ENCODE results near the gene POU5F1. TPM values are rescaled to one million over a fixed set of nuclear protein-coding genes. Genes with fewer than 3 reads are reported as not detected.
A peak's percentile ranks its signal among the peaks of the same experiment; 100 is the strongest.
"Not testable (repeated sequence)": the region's sequence is repeated elsewhere in the genome, so short reads cannot be mapped to it uniquely, and the experiment has no call there.

The POU5F1 gene
- total RNA-seq, 2 experiments from 2014 or later: 0.44 to 0.86 TPM

DNA sequence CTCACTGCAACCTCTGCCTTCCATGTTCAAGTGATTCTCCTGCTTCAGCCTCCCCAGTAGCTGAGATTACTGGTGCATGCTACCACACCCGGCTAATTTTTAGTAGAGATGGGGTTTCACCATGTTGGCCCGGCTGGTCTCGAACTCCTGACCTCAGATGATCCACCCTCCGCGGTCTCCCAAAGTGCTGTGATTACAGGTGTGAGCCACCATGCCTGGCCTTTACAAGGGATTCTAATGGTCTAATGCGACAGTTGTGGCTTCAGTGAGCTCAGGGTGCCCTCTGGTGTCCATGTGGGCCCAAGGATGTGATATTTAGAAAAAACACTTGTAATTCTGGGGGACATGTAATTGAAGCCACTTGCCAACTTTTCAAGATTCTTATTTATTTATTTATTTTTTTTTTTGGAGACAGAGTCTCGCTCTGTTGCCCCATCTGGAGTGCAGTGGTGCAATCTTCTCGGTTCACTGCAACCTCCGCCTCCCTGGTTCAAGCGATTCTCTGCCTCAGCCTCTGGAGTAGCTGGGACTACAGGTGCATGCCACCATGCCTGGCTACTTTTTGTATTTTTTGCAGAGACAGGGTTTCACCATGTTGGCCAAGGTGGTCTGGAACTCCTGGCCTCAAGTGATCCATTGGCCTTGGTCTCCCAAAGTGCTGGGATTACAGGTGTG, 22.1 kb upstream of the POU5F1 start:
- H3K9me3 ChIP-seq (ENCODE audit: low read length); H3K4me2 ChIP-seq (ENCODE audit: low read length); H3K27ac ChIP-seq (ENCODE audit: low read depth, low read length, poor library complexity, severe bottlenecking); H4K20me1 ChIP-seq (ENCODE audit: insufficient read depth, low read length); H2AFZ ChIP-seq (ENCODE audit: low read length); BruUV-seq (replicated peaks); H3K9me2 ChIP-seq (ENCODE audit: insufficient read depth, low read length); H3K4me3 ChIP-seq (ENCODE audit: low read depth, low read length, poor library complexity, severe bottlenecking); POLR2A ChIA-PET: not testable (repeated sequence)
- Histone ChIP-seq H3K4me1 (ENCODE audit: insufficient read depth, low read length, poor library complexity, severe bottlenecking) (peaks cover 38% of the 10 kb centered on the region), H3K36me3 (ENCODE audit: insufficient read depth, low read length) (peaks cover 15% of the 10 kb centered on the region), H3K79me2 (ENCODE audit: insufficient read depth, low read depth, low read length) (peaks cover 21% of the 10 kb centered on the region; the same call in 1 of the 2 replicates)
- intact Hi-C loops (cut with micrococcal nuclease; ENCODE audit: unreplicated experiment): loop anchor here (1.0 kb wide), 1 partner anchor 55 kb away; no protein-coding TSS in a partner anchor
- peak; percentile 82 for DNase-seq (ENCODE audit: low spot score)
- CTCF ChIA-PET (ENCODE audit: unreplicated experiment): interaction anchor here (1.2 kb wide), 1 partner anchor 54 kb away, joined by 5 read pairs; no protein-coding TSS in a partner anchor
- TF ChIP-seq, protein P1, sequence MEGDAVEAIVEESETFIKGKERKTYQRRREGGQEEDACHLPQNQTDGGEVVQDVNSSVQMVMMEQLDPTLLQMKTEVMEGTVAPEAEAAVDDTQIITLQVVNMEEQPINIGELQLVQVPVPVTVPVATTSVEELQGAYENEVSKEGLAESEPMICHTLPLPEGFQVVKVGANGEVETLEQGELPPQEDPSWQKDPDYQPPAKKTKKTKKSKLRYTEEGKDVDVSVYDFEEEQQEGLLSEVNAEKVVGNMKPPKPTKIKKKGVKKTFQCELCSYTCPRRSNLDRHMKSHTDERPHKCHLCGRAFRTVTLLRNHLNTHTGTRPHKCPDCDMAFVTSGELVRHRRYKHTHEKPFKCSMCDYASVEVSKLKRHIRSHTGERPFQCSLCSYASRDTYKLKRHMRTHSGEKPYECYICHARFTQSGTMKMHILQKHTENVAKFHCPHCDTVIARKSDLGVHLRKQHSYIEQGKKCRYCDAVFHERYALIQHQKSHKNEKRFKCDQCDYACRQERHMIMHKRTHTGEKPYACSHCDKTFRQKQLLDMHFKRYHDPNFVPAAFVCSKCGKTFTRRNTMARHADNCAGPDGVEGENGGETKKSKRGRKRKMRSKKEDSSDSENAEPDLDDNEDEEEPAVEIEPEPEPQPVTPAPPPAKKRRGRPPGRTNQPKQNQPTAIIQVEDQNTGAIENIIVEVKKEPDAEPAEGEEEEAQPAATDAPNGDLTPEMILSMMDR (conservative IDR thresholded peaks at IDR 0.05; ENCODE audit: low read length): peak; percentile 81

DNA sequence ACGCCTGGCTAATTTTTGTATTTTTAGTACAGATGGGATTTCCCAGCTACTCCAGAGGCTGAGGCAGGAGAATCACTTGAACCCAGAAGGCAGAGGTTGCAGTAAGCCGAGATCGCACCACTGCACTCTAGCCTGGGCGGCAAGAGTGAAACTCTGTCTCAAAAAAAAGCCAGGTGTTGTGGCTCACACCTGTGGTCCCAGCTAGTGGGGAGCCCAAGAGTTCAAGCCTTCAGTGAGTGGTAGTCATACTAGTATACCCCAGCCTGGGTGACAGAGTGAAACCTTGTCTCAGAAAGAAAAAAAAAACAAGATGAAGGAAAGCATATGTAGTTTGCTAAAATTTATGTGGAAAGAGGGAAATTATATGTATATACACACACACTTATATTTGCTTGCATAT, 20.0 kb upstream of the POU5F1 start:
- intact Hi-C loops (cut with micrococcal nuclease; ENCODE audit: unreplicated experiment): loop anchor here (1.0 kb wide), 1 partner anchor 32 kb away; the partner anchor contains the start of gene TCF19
- DNase-seq (ENCODE audit: low spot score): peak; percentile 85
- H3K4me2 ChIP-seq (ENCODE audit: low read length): peak overlapping the region; percentile 55

DNA sequence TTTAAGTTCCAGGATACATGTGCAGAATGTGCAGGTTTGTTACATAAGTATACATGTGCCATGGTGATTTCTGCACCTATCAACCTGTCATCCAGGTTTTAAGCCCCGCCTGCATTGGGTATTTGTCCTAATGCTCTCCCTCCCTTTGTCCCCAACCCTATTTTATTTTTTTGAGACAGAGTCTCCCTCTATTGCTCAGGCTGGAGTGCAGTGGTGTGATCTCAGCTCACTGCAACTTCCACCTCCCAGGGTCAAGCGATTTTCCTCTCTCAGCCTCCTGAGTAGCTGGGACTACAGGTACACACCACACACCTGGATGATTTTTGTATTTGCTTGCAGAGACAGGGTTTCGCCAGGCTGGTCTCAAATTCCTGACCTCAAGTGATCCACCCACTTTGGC, 18.7 kb upstream of the POU5F1 start:
- H3K79me2 ChIP-seq (ENCODE audit: insufficient read depth, low read depth, low read length); H3K4me3 ChIP-seq (ENCODE audit: low read depth, low read length, poor library complexity, severe bottlenecking); H2AFZ ChIP-seq (ENCODE audit: low read length); intact Hi-C loops (cut with micrococcal nuclease; ENCODE audit: unreplicated experiment); BruUV-seq (replicated peaks); CTCF ChIA-PET (ENCODE audit: unreplicated experiment); H3K9me2 ChIP-seq (ENCODE audit: insufficient read depth, low read length); POLR2A ChIA-PET; H3K27ac ChIP-seq (ENCODE audit: low read depth, low read length, poor library complexity, severe bottlenecking); H3K4me2 ChIP-seq (ENCODE audit: low read length); DNase-seq (ENCODE audit: low spot score); H4K20me1 ChIP-seq (ENCODE audit: insufficient read depth, low read length); H3K9me3 ChIP-seq (ENCODE audit: low read length); H3K36me3 ChIP-seq (ENCODE audit: insufficient read depth, low read length): not testable (repeated sequence)
- H3K4me1 ChIP-seq (ENCODE audit: insufficient read depth, low read length, poor library complexity, severe bottlenecking): peaks cover 39% of the 10 kb centered on the region

More for the DNA sequence above, 20.0 kb upstream of the POU5F1 start:
- Histone ChIP-seq H3K36me3 (ENCODE audit: insufficient read depth, low read length) (peaks cover 9% of the 10 kb centered on the region), H3K9me3 (ENCODE audit: low read length) (no peaks in the 10 kb centered on the region), H3K27ac (ENCODE audit: low read depth, low read length, poor library complexity, severe bottlenecking) (peak overlapping the region; percentile 39), H3K79me2 (ENCODE audit: insufficient read depth, low read depth, low read length) (peaks cover 12% of the 10 kb centered on the region; the same call in 1 of the 2 replicates), H3K4me1 (ENCODE audit: insufficient read depth, low read length, poor library complexity, severe bottlenecking) (peaks cover 46% of the 10 kb centered on the region), H3K4me3 (ENCODE audit: low read depth, low read length, poor library complexity, severe bottlenecking) (no peak overlapping the region), H2AFZ (ENCODE audit: low read length) (no peak overlapping the region), H4K20me1 (ENCODE audit: insufficient read depth, low read length) (no peaks in the 10 kb centered on the region), H3K9me2 (ENCODE audit: insufficient read depth, low read length) (no peaks in the 10 kb centered on the region)
- CTCF ChIA-PET (ENCODE audit: unreplicated experiment): interaction anchor here (0.6 kb wide), 1 partner anchor 210 kb away, joined by 3 read pairs; no protein-coding TSS in a partner anchor
- POLR2A ChIA-PET: no interaction called here
- BruUV-seq (replicated peaks): no TSS peak
- no peak for TF ChIP-seq EZH2phosphoT487 (IDR thresholded peaks at IDR 0.05; ENCODE audit: borderline replicate concordance, low read depth, low read length)
- TF ChIP-seq, protein P1 (conservative IDR thresholded peaks at IDR 0.05; ENCODE audit: low read length): no peak

Measured in OCI-LY7 (cell line).